Breast epithelium (tissue), 4 donors: Measurements from ENCODE around the gene PPP1R1B. TPM values are rescaled to one million over a fixed set of nuclear protein-coding genes. Genes with fewer than 3 reads are reported as not detected.

ENCODE experiments used
- DNase-seq, 2 donors: peaks; one replicate each; pipeline ENCODE4 v3.0.0-alpha.2; 2019; ENCODE audit warnings: low spot score in 2 of 2
- H3K27ac ChIP-seq, 2 donors: fragments of 200-600 bp; sonication (generic) in 1 of 2; one replicate each; pipeline ENCODE4 v1.5.1; 2016 to 2019; ENCODE audit warnings: mild to moderate bottlenecking in 1 of 2
- H3K27me3 ChIP-seq, 2 donors: fragments of 200-600 bp; sonication (generic) in 1 of 2; one replicate each; pipeline versions ENCODE4 v1.5.1 to v1.6.0; 2017 to 2019; ENCODE audit warnings: control low read depth in 1 of 2, mild to moderate bottlenecking in 1 of 2
- H3K36me3 ChIP-seq: fragments of 200-600 bp; one replicate; pipeline ENCODE4 v1.5.1; 2019
- H3K4me1 ChIP-seq, 2 donors: fragments of 200-600 bp; sonication (generic); one replicate each; pipeline ENCODE4 v1.5.1; 2016 to 2019; ENCODE audit warnings: control low read depth in 1 of 2
- H3K4me3 ChIP-seq, 3 donors: fragments of 200-600 bp; sonication (generic); 1 replicate in 2 of 3; 2 replicates in 1 of 3; pipeline ENCODE4 v1.5.1; 2016 to 2019; ENCODE audit warnings: mild to moderate bottlenecking in 3 of 3, moderate library complexity in 2 of 3
- H3K9me3 ChIP-seq, 2 donors: fragments of 200-600 bp; sonication (generic) in 1 of 2; one replicate each; pipeline ENCODE4 v1.5.1; 2016 to 2019; ENCODE audit warnings: control low read depth in 1 of 2
- CTCF ChIP-seq, 3 donors: fragments of 450-650 bp; IDR thresholded peaks; one replicate each; pipeline ENCODE4 v1.5.1; 2016 to 2017; ENCODE audit warnings: antibody characterized with exemption in 3 of 3, mild to moderate bottlenecking in 3 of 3, moderate library complexity in 3 of 3
- POLR2A ChIP-seq: fragments of 450-650 bp; IDR thresholded peaks from one replicate; pipeline ENCODE4 v1.6.1; 2016; ENCODE audit warnings: antibody characterized with exemption, mild to moderate bottlenecking, moderate library complexity
- POLR2AphosphoS5 ChIP-seq, 3 donors: sonication (generic); formaldehyde crosslinking; IDR thresholded peaks; one replicate each; pipeline ENCODE4 v1.6.1; 2017; ENCODE audit warnings: antibody characterized with exemption in 3 of 3
- intact Hi-C: fragments of 100-400 bp; cut with DNase I; formaldehyde crosslinking; loops from one replicate; pipeline ENCODE4 v1.15.1; 2023; ENCODE audit warnings: low total_unique reads
- total RNA-seq, 3 donors: library from RNA; depleted of rRNA; stranded (reverse); fragments of >200 nt; gene quantifications; one replicate each; pipeline ENCODE4 v1.1.0, GENCODE V29; 2016

Gene PPP1R1B
- total RNA-seq, 3 donors from 2014 or later: 22.6 to 71.3 (median 67.5) TPM

GRCh38 chr17:39600997-39601597, 25.7 kb upstream of the PPP1R1B start:
- intact Hi-C loops: no loop called here
- peaks cover 15 to 99% of the 10 kb centered on the region in 2 donors for H3K27me3 ChIP-seq

GRCh38 chr17:39601758-39602532, 24.8 kb upstream of the PPP1R1B start:
- no peak for DNase-seq
- no peak overlapping the region for H3K4me3 ChIP-seq
- H3K27ac ChIP-seq: no peak overlapping the region
- H3K36me3 ChIP-seq: no peaks in the 10 kb centered on the region
- TF ChIP-seq POLR2A (no peak), POLR2AphosphoS5 (IDR thresholded peaks at IDR 0.05) (no peak), CTCF (IDR thresholded peaks at IDR 0.05) (no peak)
- no peaks in the 10 kb centered on the region for H3K9me3 ChIP-seq
- H3K4me1 ChIP-seq: peaks cover 14 to 19% of the 10 kb centered on the region in 2 donors
- intact Hi-C loops: no loop called here
- peaks cover 14 to 99% of the 10 kb centered on the region in 2 donors for H3K27me3 ChIP-seq

More at GRCh38 chr17:39600997-39601597, 25.7 kb upstream of the PPP1R1B start:
- no peaks in the 10 kb centered on the region for H3K9me3 ChIP-seq
- no peak for TF ChIP-seq POLR2A
- TF ChIP-seq POLR2AphosphoS5 (IDR thresholded peaks at IDR 0.05): no peak
- TF ChIP-seq CTCF (IDR thresholded peaks at IDR 0.05): no peak
- H3K4me3 ChIP-seq: no peak overlapping the region
- DNase-seq: no peak
- no peak overlapping the region for H3K27ac ChIP-seq
- H3K4me1 ChIP-seq: peaks cover 8 to 10% of the 10 kb centered on the region in 2 donors
- H3K36me3 ChIP-seq: no peaks in the 10 kb centered on the region

GRCh38 chr17:39602533-39603303, 24.0 kb upstream of the PPP1R1B start:
- no peak overlapping the region for H3K4me3 ChIP-seq
- H3K36me3 ChIP-seq: no peaks in the 10 kb centered on the region
- TF ChIP-seq POLR2AphosphoS5 (IDR thresholded peaks at IDR 0.05) (no peak), CTCF (IDR thresholded peaks at IDR 0.05) (no peak), POLR2A (no peak)
- peaks cover 14 to 25% of the 10 kb centered on the region in 2 donors for H3K4me1 ChIP-seq
- H3K27me3 ChIP-seq: peaks cover 17 to 99% of the 10 kb centered on the region in 2 donors
- no peak for DNase-seq
- intact Hi-C loops: no loop called here
- no peaks in the 10 kb centered on the region for H3K9me3 ChIP-seq
- no peak overlapping the region for H3K27ac ChIP-seq

- no peak overlapping the region for H3K27ac ChIP-seq
- peaks cover 14 to 25% of the 10 kb centered on the region in 2 donors for H3K4me1 ChIP-seq
- intact Hi-C loops: no loop called here
- no peak for DNase-seq
- H3K4me3 ChIP-seq: peak overlapping the region in 1 of 3 donors; percentile 6
- no peaks in the 10 kb centered on the region for H3K9me3 ChIP-seq
- peaks cover 19 to 99% of the 10 kb centered on the region in 2 donors for H3K27me3 ChIP-seq
- no peaks in the 10 kb centered on the region for H3K36me3 ChIP-seq
- no peak for TF ChIP-seq POLR2A
- TF ChIP-seq POLR2AphosphoS5 (IDR thresholded peaks at IDR 0.05): no peak
- no peak for TF ChIP-seq CTCF (IDR thresholded peaks at IDR 0.05)
Measured at GRCh38 chr17:39603304-39604016, 23.3 kb upstream of the PPP1R1B start.
